Thoracic aorta (tissue), 2 donors: ENCODE measurements around the gene PPP3CA. TPM values are rescaled to one million over a fixed set of nuclear protein-coding genes. Genes with fewer than 3 reads are reported as not detected.

ENCODE experiments used
- ATAC-seq: fragments of 150-250 bp; one replicate; pipeline ENCODE4 v1.8.0; 2017; ENCODE audit warnings: low read depth; ENCODE audit not compliant: insufficient number of reproducible peaks, low FRiP score
- DNase-seq: peaks from one replicate; pipeline ENCODE4 v3.0.0-alpha.2; 2020; ENCODE audit warnings: low spot score
- H3K27ac ChIP-seq, 2 donors: fragments of 200-600 bp; sonication (generic); 1 replicate in 1 of 2; 2 replicates in 1 of 2; pipeline ENCODE4 v1.5.1; 2016; ENCODE audit warnings: mild to moderate bottlenecking in 2 of 2, moderate library complexity in 2 of 2
- H3K27me3 ChIP-seq: fragments of 200-600 bp; sonication (generic); replicated peaks from 2 replicates; pipeline ENCODE4 v1.6.0; 2016; ENCODE audit warnings: mild to moderate bottlenecking; ENCODE audit not compliant: insufficient read depth
- H3K36me3 ChIP-seq: fragments of 200-600 bp; sonication (generic); one replicate; pipeline ENCODE4 v1.5.1; 2016
- H3K4me1 ChIP-seq, 2 donors: fragments of 200-600 bp; sonication (generic); 1 replicate in 1 of 2; 2 replicates in 1 of 2; pipeline versions ENCODE4 v1.5.1 to v1.6.0; 2016; ENCODE audit warnings: low read depth in 2 of 2, mild to moderate bottlenecking in 1 of 2; ENCODE audit not compliant: control insufficient read depth in 1 of 2
- H3K4me3 ChIP-seq: fragments of 200-600 bp; sonication (generic); 2 replicates; pipeline ENCODE4 v1.5.1; 2016; ENCODE audit warnings: mild to moderate bottlenecking
- H3K9me3 ChIP-seq: fragments of 200-600 bp; sonication (generic); 2 replicates; pipeline ENCODE4 v1.5.1; 2016
- CTCF ChIP-seq: fragments of 200-600 bp; sonication (generic); IDR thresholded peaks from one replicate; pipeline ENCODE4 v1.5.1; 2019; ENCODE audit warnings: antibody characterized with exemption
- total RNA-seq, 2 donors: library from RNA; depleted of rRNA; stranded (reverse); fragments of >200 nt; gene quantifications; one replicate each; pipeline versions ENCODE4 v1.1.0 to v1.2.3, GENCODE V29; 2016

PPP3CA gene
- total RNA-seq, 2 donors from 2014 or later, result 21.9 to 43.2 TPM

DNA sequence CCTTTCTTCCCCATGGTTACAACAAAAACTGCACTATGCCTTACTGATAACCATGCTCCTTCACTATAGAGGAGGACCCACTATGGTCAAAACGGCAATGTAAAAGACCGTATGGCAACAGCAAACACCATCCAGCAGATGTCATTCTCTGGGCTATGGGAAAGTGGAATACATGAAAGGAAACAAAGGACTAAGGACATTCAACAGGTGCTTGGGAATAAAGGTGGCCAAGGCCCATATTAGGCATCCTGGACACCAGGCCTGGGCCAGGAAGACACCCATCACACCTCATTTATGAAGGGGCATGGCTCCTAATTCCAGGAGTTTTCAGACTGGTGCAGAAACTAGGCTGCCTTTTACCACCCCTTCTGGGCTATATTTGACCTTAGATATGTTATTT is 268.4 kb downstream of the PPP3CA start:
- no peaks in the 10 kb centered on the region for H3K9me3 ChIP-seq
- TF ChIP-seq CTCF, result no peak
- H3K27ac ChIP-seq, result no peak overlapping the region
- DNase-seq, result no peak
- no peak overlapping the region for H3K4me3 ChIP-seq
- H3K36me3 ChIP-seq, result no peaks in the 10 kb centered on the region
- H3K4me1 ChIP-seq, result no peaks in the 10 kb centered on the region
- no peaks in the 10 kb centered on the region for H3K27me3 ChIP-seq
- no peak for ATAC-seq

DNA sequence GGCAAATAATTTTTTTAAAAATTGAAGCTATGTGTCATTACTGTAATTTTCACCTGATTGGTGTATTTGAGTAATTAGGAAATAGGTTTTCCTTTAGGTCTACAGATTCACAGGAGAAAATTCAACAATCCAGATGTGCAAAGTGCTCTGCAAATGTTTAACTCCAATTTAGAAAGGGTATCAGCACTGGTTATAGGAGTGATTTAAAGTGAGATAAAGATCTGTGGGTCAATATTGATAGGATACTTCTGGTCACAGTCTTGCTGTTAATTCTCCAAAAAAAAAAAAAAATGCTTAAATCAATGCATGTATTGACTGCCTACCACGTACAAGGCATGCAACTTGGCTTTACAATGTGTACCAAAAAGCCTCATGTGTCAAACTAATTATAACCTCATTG is 271.3 kb downstream of the PPP3CA start:
- no peak overlapping the region for H3K27ac ChIP-seq
- no peak for TF ChIP-seq CTCF
- no peaks in the 10 kb centered on the region for H3K27me3 ChIP-seq
- H3K4me3 ChIP-seq, result no peak overlapping the region
- H3K36me3 ChIP-seq, result no peaks in the 10 kb centered on the region
- no peaks in the 10 kb centered on the region for H3K9me3 ChIP-seq
- DNase-seq (no peak), ATAC-seq (no peak)
- peaks cover 0 to 5% of the 10 kb centered on the region in 2 donors for H3K4me1 ChIP-seq

- ATAC-seq, result no peak
- no peak for TF ChIP-seq CTCF
- H3K36me3 ChIP-seq, result no peaks in the 10 kb centered on the region
Observed at GRCh38 chr4:101075536-101075935, 271.8 kb downstream of the PPP3CA start.

DNA sequence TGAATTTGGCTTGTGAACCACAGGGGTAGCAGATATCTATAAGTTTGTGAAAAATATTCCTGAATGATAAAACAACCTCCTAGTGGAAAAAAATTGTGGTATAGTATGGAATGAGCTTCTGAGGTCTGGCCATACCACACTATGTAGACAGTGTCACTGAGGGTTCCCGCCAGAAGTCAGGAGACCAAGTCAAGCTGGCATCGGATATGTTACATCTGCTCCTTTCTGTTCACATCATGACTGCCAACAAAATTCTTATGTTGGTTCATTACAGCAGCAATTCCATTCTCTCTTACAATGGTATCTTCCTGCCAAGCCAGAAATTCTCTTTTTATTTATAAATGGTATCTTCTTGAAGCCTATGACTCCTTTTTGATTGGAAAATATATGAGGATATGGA is 273.0 kb downstream of the PPP3CA start:
- DNase-seq (no peak), ATAC-seq (no peak)
- TF ChIP-seq CTCF, result no peak
- H3K36me3 ChIP-seq, result no peaks in the 10 kb centered on the region
- no peaks in the 10 kb centered on the region for H3K9me3 ChIP-seq
- no peak overlapping the region for H3K27ac ChIP-seq
- no peak overlapping the region for H3K4me3 ChIP-seq
- no peaks in the 10 kb centered on the region for H3K27me3 ChIP-seq
- peaks cover 0 to 5% of the 10 kb centered on the region in 2 donors for H3K4me1 ChIP-seq

More at GRCh38 chr4:101075536-101075935, 271.8 kb downstream of the PPP3CA start:
- no peaks in the 10 kb centered on the region for H3K27me3 ChIP-seq
- H3K27ac ChIP-seq, result no peak overlapping the region
- peaks cover 0 to 5% of the 10 kb centered on the region in 2 donors for H3K4me1 ChIP-seq
- no peaks in the 10 kb centered on the region for H3K9me3 ChIP-seq
- H3K4me3 ChIP-seq, result no peak overlapping the region
- DNase-seq, result no peak

DNA sequence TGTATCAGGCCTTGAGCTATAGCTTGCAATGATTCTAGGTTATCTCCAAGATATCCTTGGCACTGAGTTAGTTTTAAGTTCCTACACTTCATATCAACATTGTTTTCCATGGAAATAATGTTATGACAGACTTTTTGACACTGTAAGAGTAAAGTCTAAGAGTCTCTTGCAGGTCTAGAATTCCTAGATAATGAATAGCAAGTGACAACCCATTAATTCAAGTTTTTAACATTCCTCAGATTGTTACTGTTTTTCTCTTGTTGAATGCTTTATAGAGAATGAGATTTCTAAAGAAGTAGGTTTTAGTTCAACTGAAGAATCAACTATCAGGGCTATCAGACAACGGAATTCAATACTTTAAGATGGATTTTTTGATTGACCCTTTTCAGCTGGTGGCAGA is 276.1 kb downstream of the PPP3CA start:
- Histone ChIP-seq H3K4me3 (no peak overlapping the region), H3K4me1 (peaks cover 0 to 11% of the 10 kb centered on the region in 2 donors), H3K36me3 (no peaks in the 10 kb centered on the region), H3K9me3 (no peaks in the 10 kb centered on the region), H3K27ac (no peak overlapping the region), H3K27me3 (no peaks in the 10 kb centered on the region)
- DNase-seq, result no peak
- no peak for ATAC-seq
- TF ChIP-seq CTCF, result no peak
